Liver (tissue), 3 donors: Measurements from ENCODE around the gene SHC2.

ENCODE experiments used
- CTCF ChIP-seq: fragments of 150-350 bp; IDR thresholded peaks from 2 replicates; pipeline ENCODE4 v1.5.1; 2017; ENCODE audit warnings: improper control_type of control experiment, low read depth, low read length; ENCODE audit not compliant: missing input control
- GABPA ChIP-seq, 2 donors: IDR thresholded peaks in 1 of 2; conservative IDR thresholded peaks in 1 of 2; 2 replicates each; pipeline ENCODE4 v1.6.1; 2016; ENCODE audit warnings: antibody characterized with exemption in 2 of 2, mild to moderate bottlenecking in 1 of 2, moderate library complexity in 1 of 2
- JUND ChIP-seq, 2 donors: IDR thresholded peaks; 2 replicates each; pipeline ENCODE4 v1.6.1; 2016; ENCODE audit warnings: antibody characterized with exemption in 2 of 2
- MAX ChIP-seq: IDR thresholded peaks from 2 replicates; pipeline ENCODE4 v1.6.1; 2016; ENCODE audit warnings: antibody characterized with exemption
- NR2F2 ChIP-seq: IDR thresholded peaks from 2 replicates; pipeline ENCODE4 v1.6.1; 2016; ENCODE audit warnings: antibody characterized with exemption
- RAD21 ChIP-seq, 2 donors: IDR thresholded peaks; 2 replicates each; pipeline ENCODE4 v1.6.1; 2016; ENCODE audit warnings: antibody characterized with exemption in 2 of 2, mild to moderate bottlenecking in 2 of 2
- REST ChIP-seq: IDR thresholded peaks from 2 replicates; pipeline ENCODE4 v1.6.1; 2016; ENCODE audit warnings: antibody characterized with exemption, mild to moderate bottlenecking
- RXRA ChIP-seq, 2 donors: IDR thresholded peaks; 2 replicates each; pipeline ENCODE4 v1.6.1; 2017 to 2018; ENCODE audit warnings: antibody characterized with exemption in 2 of 2, mild to moderate bottlenecking in 1 of 2
- SP1 ChIP-seq: IDR thresholded peaks from 2 replicates; pipeline ENCODE4 v1.6.1; 2018; ENCODE audit warnings: antibody characterized with exemption, mild to moderate bottlenecking
- TAF1 ChIP-seq: conservative IDR thresholded peaks from 2 replicates; pipeline ENCODE4 v1.6.1; 2016; ENCODE audit warnings: antibody characterized with exemption, mild to moderate bottlenecking
- ZBTB33 ChIP-seq: IDR thresholded peaks from 2 replicates; pipeline ENCODE4 v1.6.1; 2016; ENCODE audit warnings: antibody characterized with exemption
- donor health status: healthy.
- donor health status: healthy.

- TF ChIP-seq MAX (no peak), CTCF (no peak), ZBTB33 (no peak), RAD21 (IDR thresholded peaks at IDR 0.05) (no peak), RXRA (IDR thresholded peaks at IDR 0.05) (no peak), REST (no peak), TAF1 (no peak), JUND (IDR thresholded peaks at IDR 0.05) (no peak), NR2F2 (no peak), SP1 (no peak), GABPA (IDR thresholded peaks at IDR 0.05 in 1 of 2, conservative IDR thresholded peaks at IDR 0.05 in 1 of 2) (no peak)
These were observed 86.0 kb downstream of the SHC2 start for GRCh38 chr19:374886-375235.
